ENCODE results near the gene RAI1.
A peak's percentile ranks its signal among the peaks of the same experiment; 100 is the strongest.

RAI1 gene

GRCh38 chr17:17776889-17777288, 95.6 kb downstream of the RAI1 start:
- no peak overlapping the region for H3K4me3 ChIP-seq (ENCODE audit: low read depth, low read length)
- no peak for TF ChIP-seq CTCF (IDR thresholded peaks at IDR 0.05; ENCODE audit: low read depth, low read length)

GRCh38 chr17:17778308-17779014, 97.2 kb downstream of the RAI1 start:
- H3K4me3 ChIP-seq (ENCODE audit: low read depth, low read length), result no peak overlapping the region
- no peak for TF ChIP-seq CTCF (IDR thresholded peaks at IDR 0.05; ENCODE audit: low read depth, low read length)

GRCh38 chr17:17779015-17779611, 97.9 kb downstream of the RAI1 start:
- no peak overlapping the region for H3K4me3 ChIP-seq (ENCODE audit: low read depth, low read length)
- no peak for TF ChIP-seq CTCF (IDR thresholded peaks at IDR 0.05; ENCODE audit: low read depth, low read length)

- no peak overlapping the region for H3K4me3 ChIP-seq (ENCODE audit: low read depth, low read length)
- TF ChIP-seq CTCF (IDR thresholded peaks at IDR 0.05; ENCODE audit: low read depth, low read length), result 0 out of 2 replicates have a peak, but pooled peaks have one; percentile 3
Observed at GRCh38 chr17:17780922-17781590, 99.8 kb downstream of the RAI1 start.

- H3K4me3 ChIP-seq (ENCODE audit: low read depth, low read length), result peak overlapping the region; percentile 47
- no peak for TF ChIP-seq CTCF (IDR thresholded peaks at IDR 0.05; ENCODE audit: low read depth, low read length)
Observed at GRCh38 chr17:17781591-17782496, 100.6 kb downstream of the RAI1 start.

- H3K4me3 ChIP-seq (ENCODE audit: low read depth, low read length), result peak overlapping the region; percentile 47
- TF ChIP-seq CTCF (IDR thresholded peaks at IDR 0.05; ENCODE audit: low read depth, low read length), result no peak
Observed at GRCh38 chr17:17782523-17783115, 101.4 kb downstream of the RAI1 start.
